Fibroblast of pulmonary artery (primary cell): Measurements from ENCODE around the gene CHRM3.

Source experiments
- DNase-seq: peaks from one replicate; pipeline ENCODE4 v3.0.0-alpha.2; 2010; ENCODE audit warnings: low read depth
- H3K4me3 ChIP-seq: replicated peaks from 2 replicates; pipeline ENCODE4 v1.5.1; 2011; ENCODE audit warnings: low read depth, mild to moderate bottlenecking, control low read depth, low read length, moderate library complexity
- TF ChIP-seq, protein P1 (sequence below): IDR thresholded peaks from 2 replicates; pipeline ENCODE4 v1.5.1; 2011; ENCODE audit warnings: mild to moderate bottlenecking, control low read depth, low read length, inconsistent platforms; ENCODE audit errors: missing control alignments

The CHRM3 gene

GRCh38 chr1:239426821-239427475 lies 40.6 kb downstream of the CHRM3 start:
- TF ChIP-seq, protein P1, sequence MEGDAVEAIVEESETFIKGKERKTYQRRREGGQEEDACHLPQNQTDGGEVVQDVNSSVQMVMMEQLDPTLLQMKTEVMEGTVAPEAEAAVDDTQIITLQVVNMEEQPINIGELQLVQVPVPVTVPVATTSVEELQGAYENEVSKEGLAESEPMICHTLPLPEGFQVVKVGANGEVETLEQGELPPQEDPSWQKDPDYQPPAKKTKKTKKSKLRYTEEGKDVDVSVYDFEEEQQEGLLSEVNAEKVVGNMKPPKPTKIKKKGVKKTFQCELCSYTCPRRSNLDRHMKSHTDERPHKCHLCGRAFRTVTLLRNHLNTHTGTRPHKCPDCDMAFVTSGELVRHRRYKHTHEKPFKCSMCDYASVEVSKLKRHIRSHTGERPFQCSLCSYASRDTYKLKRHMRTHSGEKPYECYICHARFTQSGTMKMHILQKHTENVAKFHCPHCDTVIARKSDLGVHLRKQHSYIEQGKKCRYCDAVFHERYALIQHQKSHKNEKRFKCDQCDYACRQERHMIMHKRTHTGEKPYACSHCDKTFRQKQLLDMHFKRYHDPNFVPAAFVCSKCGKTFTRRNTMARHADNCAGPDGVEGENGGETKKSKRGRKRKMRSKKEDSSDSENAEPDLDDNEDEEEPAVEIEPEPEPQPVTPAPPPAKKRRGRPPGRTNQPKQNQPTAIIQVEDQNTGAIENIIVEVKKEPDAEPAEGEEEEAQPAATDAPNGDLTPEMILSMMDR: no peak
- no peak overlapping the region for H3K4me3 ChIP-seq
- no peak for DNase-seq

- TF ChIP-seq, protein P1: no peak
- no peak overlapping the region for H3K4me3 ChIP-seq
- DNase-seq: no peak
These were observed 41.3 kb downstream of the CHRM3 start for GRCh38 chr1:239427712-239428111.

DNA sequence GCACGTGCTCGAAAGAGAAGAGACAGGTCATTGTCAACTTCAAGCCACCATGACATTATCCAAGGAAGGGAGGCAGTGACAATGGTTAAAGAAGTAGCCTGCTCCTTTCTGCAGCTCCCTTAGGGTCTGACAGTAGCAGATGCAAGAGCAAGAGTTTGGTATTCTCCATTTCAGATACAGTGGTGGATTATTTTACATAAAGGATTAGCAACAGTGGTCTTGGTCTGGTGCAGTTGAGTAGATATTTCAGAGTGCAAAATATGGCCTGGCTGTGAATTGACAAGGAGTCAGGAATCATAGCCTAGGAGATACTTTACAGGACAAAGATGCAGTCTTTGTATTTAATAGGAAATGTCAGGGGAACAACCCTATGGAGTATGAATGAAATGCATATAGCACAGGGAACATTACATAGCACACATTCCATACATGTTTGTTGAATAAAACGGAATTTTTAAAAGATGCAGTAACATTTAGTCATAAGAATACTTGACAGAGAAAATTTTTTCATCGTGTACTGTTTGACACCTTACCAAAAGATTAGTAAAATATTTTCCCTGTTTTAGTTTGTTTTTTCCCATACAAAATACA lies 41.8 kb downstream of the CHRM3 start:
- DNase-seq: peak; percentile 3
- TF ChIP-seq, protein P1: no peak
- no peak overlapping the region for H3K4me3 ChIP-seq

DNA sequence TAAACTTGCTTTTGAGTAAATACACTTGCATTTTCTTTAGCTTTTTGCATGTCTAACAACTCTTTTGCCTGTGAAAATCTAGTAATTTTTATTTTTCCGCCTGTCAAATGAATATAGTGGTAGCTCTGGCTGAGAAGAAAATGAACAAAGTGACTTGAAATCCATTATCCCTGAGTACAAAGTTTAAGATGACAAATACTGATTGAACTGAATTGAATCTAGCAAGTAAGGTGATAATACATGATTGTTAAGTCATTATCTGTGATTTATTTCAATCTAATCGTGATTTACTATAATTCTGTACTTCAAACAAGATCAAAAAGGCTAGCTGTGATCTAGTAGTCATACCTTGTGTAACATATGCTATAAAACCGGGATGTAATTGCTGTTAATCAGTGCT lies 42.8 kb downstream of the CHRM3 start:
- TF ChIP-seq, protein P1: no peak
- H3K4me3 ChIP-seq: no peak overlapping the region
- no peak for DNase-seq

DNA sequence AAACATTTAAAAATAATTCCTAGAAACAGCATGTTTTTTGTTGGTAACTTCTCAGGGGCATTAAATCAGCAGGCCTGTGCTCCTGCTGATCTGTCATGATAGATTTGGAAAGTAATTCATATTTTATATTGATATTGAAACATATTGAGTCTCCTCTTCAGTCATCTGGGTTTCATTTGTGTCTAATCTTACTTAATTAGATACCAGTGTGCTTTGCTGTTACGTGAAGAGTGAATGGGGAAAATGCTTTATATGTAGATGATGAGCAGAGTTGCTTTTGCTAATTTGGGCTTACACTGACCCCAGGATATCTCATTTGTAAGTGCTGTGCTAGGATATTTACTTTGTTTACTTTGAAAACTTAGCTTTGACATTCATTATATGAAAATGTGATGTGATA lies 45.9 kb downstream of the CHRM3 start:
- DNase-seq: no peak
- TF ChIP-seq, protein P1: no peak
- H3K4me3 ChIP-seq: no peak overlapping the region

- no peak for DNase-seq
- TF ChIP-seq, protein P1: no peak
- H3K4me3 ChIP-seq: no peak overlapping the region
These were observed 47.8 kb downstream of the CHRM3 start for GRCh38 chr1:239434181-239434580.
